H9 (cell line): ENCODE results near the gene NUP188. TPM values are rescaled to one million over a fixed set of nuclear protein-coding genes. Genes with fewer than 3 reads are reported as not detected.
A peak's percentile ranks its signal among the peaks of the same experiment; 100 is the strongest.

Experiments
- DNase-seq: peaks from one replicate; pipeline ENCODE4 v3.0.0-alpha.2; 2017
- H2AFZ ChIP-seq: one replicate; pipeline ENCODE4 v1.6.1; 2013; ENCODE audit warnings: mild to moderate bottlenecking, low read length, control low read depth, moderate library complexity
- H2AK5ac ChIP-seq: 2 replicates; pipeline ENCODE4 v1.6.1; 2013; ENCODE audit warnings: low read length, control low read depth, mixed read lengths; ENCODE audit not compliant: insufficient read length
- H2BK120ac ChIP-seq: one replicate; pipeline ENCODE4 v1.6.1; 2013; ENCODE audit warnings: low read depth, mild to moderate bottlenecking, low read length, control low read depth, inconsistent platforms; ENCODE audit not compliant: poor library complexity, severe bottlenecking
- H2BK12ac ChIP-seq: 2 replicates; pipeline ENCODE4 v1.6.1; 2013; ENCODE audit warnings: low read length, control low read depth, mixed read lengths, low read depth; ENCODE audit not compliant: insufficient read length
- H2BK15ac ChIP-seq: 2 replicates; pipeline ENCODE4 v1.6.1; 2013; ENCODE audit warnings: low read depth, low read length, control low read depth
- H2BK20ac ChIP-seq: one replicate; pipeline ENCODE4 v1.6.1; 2013; ENCODE audit warnings: low read depth, mild to moderate bottlenecking, low read length, control low read depth, inconsistent platforms; ENCODE audit not compliant: poor library complexity, severe bottlenecking
- H2BK5ac ChIP-seq: 2 replicates; pipeline ENCODE4 v1.6.1; 2013; ENCODE audit warnings: low read length, control low read depth, mixed read lengths; ENCODE audit not compliant: insufficient read length
- H3K14ac ChIP-seq: 2 replicates; pipeline ENCODE4 v1.6.1; 2013; ENCODE audit warnings: low read length, control low read depth; ENCODE audit not compliant: insufficient read depth
- H3K18ac ChIP-seq: 2 replicates; pipeline ENCODE4 v1.6.1; 2013; ENCODE audit warnings: low read depth, mild to moderate bottlenecking, mixed read lengths, low read length, control low read depth; ENCODE audit not compliant: insufficient read length
- H3K23ac ChIP-seq: 2 replicates; pipeline ENCODE4 v1.6.1; 2013; ENCODE audit warnings: low read length, control low read depth, mixed read lengths, low read depth; ENCODE audit not compliant: insufficient read length
- H3K23me2 ChIP-seq: 2 replicates; pipeline ENCODE4 v1.6.1; 2013; ENCODE audit warnings: low read depth, mild to moderate bottlenecking, mixed read lengths, low read length, control low read depth; ENCODE audit not compliant: insufficient read length, poor library complexity, severe bottlenecking
- H3K27ac ChIP-seq: 2 replicates; pipeline ENCODE4 v1.5.1; 2013; ENCODE audit warnings: low read length, control low read depth, mixed read lengths, low read depth; ENCODE audit not compliant: insufficient read length
- H3K27me3 ChIP-seq: 2 replicates; pipeline ENCODE4 v1.6.1; 2013; ENCODE audit warnings: low read length, control low read depth, inconsistent platforms; ENCODE audit not compliant: insufficient read depth
- H3K4ac ChIP-seq: 2 replicates; pipeline ENCODE4 v1.6.1; 2013; ENCODE audit warnings: low read depth, mild to moderate bottlenecking, control low read depth, inconsistent platforms, low read length, moderate library complexity
- H3K4me1 ChIP-seq: 2 replicates; pipeline ENCODE4 v1.6.1; 2013; ENCODE audit warnings: low read length, control low read depth, inconsistent platforms; ENCODE audit not compliant: insufficient read depth
- H3K4me2 ChIP-seq: 2 replicates; pipeline ENCODE4 v1.6.1; 2013; ENCODE audit warnings: low read length, control low read depth, mixed read lengths; ENCODE audit not compliant: insufficient read length, insufficient read depth
- H3K56ac ChIP-seq: 2 replicates; pipeline ENCODE4 v1.6.1; 2013; ENCODE audit warnings: low read depth, mild to moderate bottlenecking, mixed read lengths, low read length, control low read depth; ENCODE audit not compliant: insufficient read length
- H3K79me1 ChIP-seq: 2 replicates; pipeline ENCODE4 v1.6.1; 2013; ENCODE audit warnings: low read depth, mild to moderate bottlenecking, moderate library complexity, low read length, control low read depth, inconsistent platforms; ENCODE audit not compliant: insufficient read depth, poor library complexity, severe bottlenecking
- H3K79me2 ChIP-seq: 2 replicates; pipeline ENCODE4 v1.6.1; 2013; ENCODE audit warnings: low read length, control low read depth, inconsistent platforms; ENCODE audit not compliant: insufficient read depth
- H3K9ac ChIP-seq: 2 replicates; pipeline ENCODE4 v1.6.1; 2013; ENCODE audit warnings: low read length, control low read depth, mixed read lengths; ENCODE audit not compliant: insufficient read length; ENCODE audit errors: extremely low read depth
- H3K9me3 ChIP-seq: one replicate; pipeline ENCODE4 v1.6.1; 2013; ENCODE audit warnings: low read depth, low read length, inconsistent platforms; ENCODE audit not compliant: control insufficient read depth
- H3T11ph ChIP-seq: one replicate; pipeline ENCODE4 v1.6.1; 2013; ENCODE audit warnings: mild to moderate bottlenecking, low read length, control low read depth, inconsistent platforms
- H4K20me1 ChIP-seq: one replicate; pipeline ENCODE4 v1.6.1; 2013; ENCODE audit not compliant: control insufficient read depth, insufficient read length, insufficient read depth
- H4K5ac ChIP-seq: 2 replicates; pipeline ENCODE4 v1.6.1; 2013; ENCODE audit warnings: low read depth, mild to moderate bottlenecking, mixed read lengths, low read length, control low read depth; ENCODE audit not compliant: insufficient read length
- H4K8ac ChIP-seq: replicated peaks from 2 replicates; pipeline ENCODE4 v1.6.1; 2013; ENCODE audit warnings: low read length, control low read depth, mixed read lengths, low read depth; ENCODE audit not compliant: insufficient read length
- H4K91ac ChIP-seq: 2 replicates; pipeline ENCODE4 v1.6.1; 2013; ENCODE audit warnings: low read depth, mild to moderate bottlenecking, moderate library complexity, mixed read lengths, low read length, control low read depth; ENCODE audit not compliant: insufficient read length
- H3K27ac Mint-ChIP-seq, 3 experiments: 2 replicates in 2 of 3; 3 replicates in 1 of 3; pipeline ENCODE4 v1.8.0; 2020 to 2021; ENCODE audit warnings: mixed read lengths in 3 of 3, mild to moderate bottlenecking in 1 of 3, moderate library complexity in 1 of 3
- H3K27me3 Mint-ChIP-seq: 2 replicates; pipeline ENCODE4 v1.8.0; 2021; ENCODE audit warnings: low read depth, mild to moderate bottlenecking, moderate library complexity, mixed read lengths
- H3K36me3 Mint-ChIP-seq, 3 experiments: 2 replicates in 2 of 3; 3 replicates in 1 of 3; pipeline ENCODE4 v1.8.0; 2020 to 2021; ENCODE audit warnings: low read depth in 3 of 3, mixed read lengths in 3 of 3; ENCODE audit not compliant: insufficient read depth in 1 of 3
- H3K4me1 Mint-ChIP-seq, 2 experiments: 2 replicates each; pipeline ENCODE4 v1.8.0; 2020; ENCODE audit warnings: mixed read lengths in 2 of 2
- H3K4me3 Mint-ChIP-seq, 2 experiments: 2 replicates in 1 of 2; 3 replicates in 1 of 2; pipeline ENCODE4 v1.8.0; 2020 to 2021; ENCODE audit warnings: mild to moderate bottlenecking in 2 of 2, mixed read lengths in 2 of 2, moderate library complexity in 1 of 2
- H3K9me3 Mint-ChIP-seq, 2 experiments: 2 replicates in 1 of 2; 3 replicates in 1 of 2; pipeline ENCODE4 v1.8.0; 2020; ENCODE audit warnings: mild to moderate bottlenecking in 2 of 2, mixed read lengths in 2 of 2, moderate library complexity in 1 of 2
- CTCF ChIP-seq: fragments of 200-600 bp; sonication (generic); conservative IDR thresholded peaks from 3 replicates; pipeline ENCODE4 v1.8.0; 2021; ENCODE audit warnings: antibody characterized with exemption, mild to moderate bottlenecking
- WGBS: extraction: QIAGEN DNeasy Blood & Tissue Kit; methylation state at CpG from one replicate; pipeline ENCODE4 v1.1.7; 2013; ENCODE audit warnings: missing lambda C conversion rate, low lambda C conversion rate, mixed read lengths; ENCODE audit not compliant: insufficient read length; ENCODE audit errors: extremely low coverage; 5-methylcytosine and 5-hydroxymethylcytosine counted together
- total RNA-seq: library from RNA; stranded (reverse); gene quantifications from 2 replicates; pipeline ENCODE4 v1.2.1, GENCODE V29; 2021

NUP188 gene
- total RNA-seq, 1 experiment from 2014 or later, result 101 TPM

- no peak overlapping the region for H2AFZ ChIP-seq
- no peak overlapping the region for H3K27ac ChIP-seq
- TF ChIP-seq CTCF, result no peak
- Mint-ChIP-seq H3K27ac (peak overlapping the region in 1 of 3 experiments; percentile 66; a peak in 2 of 7 replicates), H3K9me3 (no peaks in the 10 kb centered on the region), H3K4me1 (peaks cover 9 to 38% of the 10 kb centered on the region in 2 experiments), H3K4me3 (no peak overlapping the region), H3K36me3 (peaks cover 3 to 14% (median 8%) of the 10 kb centered on the region in 3 experiments; a peak in 6 of 7 replicates), H3K27me3 (no peaks in the 10 kb centered on the region; the same call in 1 of the 2 replicates)
- no peak overlapping the region for H2AK5ac ChIP-seq
- no peak overlapping the region for H2BK12ac ChIP-seq
- WGBS, result no CpG with 5 or more reads among the region's 4 CpGs
- no peak overlapping the region for H4K8ac ChIP-seq
- no peak overlapping the region for H3K4ac ChIP-seq
- H3K9me3 ChIP-seq, result no peaks in the 10 kb centered on the region
- H3K56ac ChIP-seq, result no peak overlapping the region
- H3K4me1 ChIP-seq, result no peaks in the 10 kb centered on the region; the same call in 1 of the 2 replicates
- no peak overlapping the region for H2BK120ac ChIP-seq
- DNase-seq, result no peak
- H3K18ac ChIP-seq, result no peak overlapping the region
- H4K20me1 ChIP-seq, result no peaks in the 10 kb centered on the region
- no peak overlapping the region for H4K91ac ChIP-seq
- H2BK5ac ChIP-seq, result no peak overlapping the region
- H3K4me2 ChIP-seq, result no peak overlapping the region
- no peak overlapping the region for H4K5ac ChIP-seq
- no peak overlapping the region for H2BK20ac ChIP-seq
- H3K9ac ChIP-seq, result no peak overlapping the region
- H3K23me2 ChIP-seq, result peaks cover 10% of the 10 kb centered on the region
- no peak overlapping the region for H2BK15ac ChIP-seq
- no peak overlapping the region for H3T11ph ChIP-seq
- H3K27me3 ChIP-seq, result no peaks in the 10 kb centered on the region
- H3K79me2 ChIP-seq, result peaks cover 2% of the 10 kb centered on the region; the same call in 1 of the 2 replicates
- no peak overlapping the region; the same call in 1 of the 2 replicates for H3K14ac ChIP-seq
- H3K23ac ChIP-seq, result no peak overlapping the region
- H3K79me1 ChIP-seq, result peaks cover 12% of the 10 kb centered on the region
Measured at GRCh38 chr9:129023908-129024233, 76.4 kb downstream of the NUP188 start.
